K562 (cell line): ENCODE data around the gene SFTPB. TPM values are rescaled to one million over a fixed set of nuclear protein-coding genes. Genes with fewer than 3 reads are reported as not detected.
A peak's percentile ranks its signal among the peaks of the same experiment; 100 is the strongest.

Experiments used
- ATAC-seq: fragments of 200-7000 bp; cut with Tn5 transposase; 3 replicates; pipeline ENCODE4 v1.9.1; 2020; ENCODE audit warnings: moderate library complexity
- BruUV-seq: library from RNA; stranded (reverse); fragments of 400-500 nt; replicated peaks from 2 replicates; lab custom pipeline; 2021; lab: Mats Ljungman, UMichigan
- CTCF ChIA-PET: fragments of 300-600 bp; formaldehyde crosslinking; extraction: SDS; loops from one replicate; lab custom pipeline; 2021; ENCODE audit warnings: low intra/inter-chr PET ratio; lab: Yijun Ruan, JAX
- POLR2A ChIA-PET: fragments of 300-600, 350-650 bp; sonication (Branson Sonifier 250); formaldehyde crosslinking; extraction: SDS; loops from one replicate; lab custom pipeline; 2021; ENCODE audit warnings: antibody characterized with exemption, inconsistent platforms; lab: Yijun Ruan, JAX
- DNase-seq, 4 experiments: peaks; one replicate each; pipeline versions ENCODE4 v3.0.0 to v3.0.0-alpha.2; 2011 to 2018; ENCODE audit warnings: low spot score in 3 of 4, mixed read lengths in 3 of 4; ENCODE audit errors: extremely low read depth in 1 of 4
- FAIRE-seq: peaks from 2 replicates; lab custom pipeline; 2011; peaks lifted over from hg19 to GRCh38; lab: Jason Lieb, UNC
- H2AFZ ChIP-seq: 2 replicates; pipeline ENCODE4 v1.6.0; 2011; ENCODE audit warnings: low read depth, low read length, control low read depth, inconsistent platforms
- H3K27ac ChIP-seq: fragments of 200-600 bp; 3 replicates; pipeline ENCODE4 v1.8.0; 2011; ENCODE audit warnings: low read depth, mild to moderate bottlenecking, control low read depth, inconsistent platforms, low read length, moderate library complexity, mixed read lengths; ENCODE audit errors: extremely low read depth
- H3K27me3 ChIP-seq, 2 experiments: fragments of 300-600 bp in 1 of 2; 2 replicates in 1 of 2; 3 replicates in 1 of 2; pipeline versions ENCODE4 v1.6.0 to v1.8.0; 2011; ENCODE audit warnings: inconsistent platforms in 2 of 2, low read length in 2 of 2, mild to moderate bottlenecking in 1 of 2, mixed read lengths in 1 of 2, moderate library complexity in 1 of 2; ENCODE audit not compliant: control insufficient read depth in 2 of 2, insufficient read depth in 2 of 2
- H3K36me3 ChIP-seq: fragments of 300-600 bp; 3 replicates; pipeline ENCODE4 v1.8.0; 2011; ENCODE audit warnings: mild to moderate bottlenecking, low read length, inconsistent platforms; ENCODE audit not compliant: control insufficient read depth, insufficient read depth
- H3K4me1 ChIP-seq, 2 experiments: fragments of 200-600 bp in 1 of 2; replicated peaks in 1 of 2; 2 replicates in 1 of 2; 3 replicates in 1 of 2; pipeline versions ENCODE4 v1.5.1 to v1.8.0; 2011; ENCODE audit warnings: inconsistent platforms in 2 of 2, low read length in 2 of 2, mild to moderate bottlenecking in 1 of 2, mixed read lengths in 1 of 2, moderate library complexity in 1 of 2; ENCODE audit not compliant: control insufficient read depth in 2 of 2, insufficient read depth in 2 of 2
- H3K4me2 ChIP-seq: 2 replicates; pipeline ENCODE4 v1.6.1; 2011; ENCODE audit warnings: low read length, control low read depth, inconsistent platforms, mixed read lengths; ENCODE audit not compliant: insufficient read depth
- H3K4me3 ChIP-seq: fragments of 200-600 bp; sonication (generic), shearing (Covaris generic); 2 replicates; pipeline ENCODE4 v1.5.1; 2016; ENCODE audit warnings: control low read depth, inconsistent platforms
- H3K79me2 ChIP-seq: fragments of 200-600 bp; 3 replicates; pipeline ENCODE4 v1.8.0; 2011; ENCODE audit warnings: low read length, inconsistent platforms; ENCODE audit not compliant: control insufficient read depth, insufficient read depth
- H3K9ac ChIP-seq, 2 experiments: 2 replicates each; pipeline versions ENCODE4 v1.6.0 to v1.6.1; 2011; ENCODE audit warnings: low read depth in 2 of 2, low read length in 2 of 2, control low read depth in 1 of 2, inconsistent platforms in 1 of 2, mild to moderate bottlenecking in 1 of 2, mixed read lengths in 1 of 2; ENCODE audit not compliant: insufficient read depth in 1 of 2
- H3K9me1 ChIP-seq: one replicate; pipeline ENCODE4 v1.6.0; 2011; ENCODE audit warnings: inconsistent platforms, mild to moderate bottlenecking, low read length, moderate library complexity; ENCODE audit not compliant: control insufficient read depth, insufficient read depth
- H3K9me3 ChIP-seq: replicated peaks from 2 replicates; pipeline ENCODE4 v1.5.1; 2011; ENCODE audit warnings: low read depth, low read length, inconsistent platforms; ENCODE audit not compliant: control insufficient read depth, insufficient read depth
- H4K20me1 ChIP-seq: replicated peaks from 2 replicates; pipeline ENCODE4 v1.6.1; 2011; ENCODE audit warnings: low read length, inconsistent platforms, mixed read lengths; ENCODE audit not compliant: control insufficient read depth, insufficient read depth
- CBFB ChIP-seq: sonication (generic); formaldehyde crosslinking; IDR thresholded peaks from 2 replicates; pipeline ENCODE4 v1.4.0; 2020; ENCODE audit warnings: mild to moderate bottlenecking, missing genetic modification reagents
- CREBBP ChIP-seq: IDR thresholded peaks from one replicate; pipeline ENCODE4 v1.6.1; 2012; ENCODE audit warnings: low read depth, mild to moderate bottlenecking, control low read depth, inconsistent platforms, low read length
- LARP7 ChIP-seq: fragments of 450-650 bp; IDR thresholded peaks from 2 replicates; pipeline ENCODE4 v1.6.1; 2016
- RBFOX2 ChIP-seq: fragments of 200-400 bp; formaldehyde crosslinking; IDR thresholded peaks from 2 replicates; pipeline ENCODE4 v1.6.1; 2017; ENCODE audit warnings: low read depth, mild to moderate bottlenecking, low read length, moderate library complexity
- SRF ChIP-seq, 2 experiments: fragments of 250-450, 450-650 bp in 1 of 2; sonication (Bioruptor Pico) in 1 of 2; sonication (generic) in 1 of 2; formaldehyde crosslinking; IDR thresholded peaks; 2 replicates each; pipeline versions ENCODE4 v1.5.0 to v1.5.1; 2020 to 2022; ENCODE audit warnings: mild to moderate bottlenecking in 1 of 2, missing genetic modification reagents in 1 of 2
- ZNF224 ChIP-seq: sonication (generic); formaldehyde crosslinking; IDR thresholded peaks from 2 replicates; pipeline ENCODE4 v1.8.0; 2022; ENCODE audit warnings: mild to moderate bottlenecking, missing genetic modification reagents
- ZNF324 ChIP-seq: fragments of 250-450 bp; sonication (Bioruptor Pico); IDR thresholded peaks from 2 replicates; pipeline ENCODE4 v1.4.0; 2020; ENCODE audit warnings: mild to moderate bottlenecking
- WGBS: fragments of 100-300 bp; shearing (Covaris generic); methylation state at CpG from one replicate; pipeline ENCODE4 v1.1.6; 2016; ENCODE audit warnings: low coverage, mixed read lengths; ENCODE audit not compliant: insufficient coverage; ENCODE audit errors: missing lambda C conversion rate; 5-methylcytosine and 5-hydroxymethylcytosine counted together
- in situ Hi-C: fragments of 300-500 bp; cut with MboI; formaldehyde crosslinking; loops from 4 replicates; pipeline ENCODE4 v1.15.0; 2018; ENCODE audit warnings: inconsistent platforms, mixed read lengths
- intact Hi-C: fragments of 100-400 bp; cut with micrococcal nuclease; formaldehyde crosslinking; loops from 2 replicates; pipeline ENCODE4 v1.14.2; 2022
- polyA plus RNA-seq, 8 experiments: library from polyadenylated mRNA; depleted of rRNA in 4 of 8; stranded (reverse) in 5 of 8; unstranded in 3 of 8; fragments of >200 nt; fragmentation: Nextera tagmentation in 2 of 8; fragmentation: Illumina TruSeq in 1 of 8; extraction: Ambion mirVana in 2 of 8; extraction: Trizol in 1 of 8; gene quantifications; 2 replicates each; pipeline versions ENCODE4 v1.2.1 to v1.2.3, GENCODE V29; 2011 to 2014; ENCODE audit warnings: inconsistent platforms in 1 of 8, missing spikeins in 1 of 8
- total RNA-seq, 7 experiments: library from RNA; depleted of rRNA in 6 of 7; stranded (reverse); fragments of >200 nt in 6 of 7; fragmentation: Illumina TruSeq in 2 of 7; extraction: Trizol in 2 of 7; gene quantifications; 2 replicates each; pipeline versions ENCODE4 v1.2.1 to v1.2.3, GENCODE V29; 2011 to 2021; ENCODE audit warnings: low replicate concordance in 1 of 7
- TF ChIP-seq, protein P1 (sequence below): sonication (generic); formaldehyde crosslinking; IDR thresholded peaks from 2 replicates; pipeline ENCODE4 v1.8.0; 2022; ENCODE audit warnings: missing genetic modification reagents, mild to moderate bottlenecking, moderate library complexity, borderline replicate concordance
- TF ChIP-seq, protein P2 (sequence below), 2 experiments: IDR thresholded peaks in 1 of 2; conservative IDR thresholded peaks in 1 of 2; 2 replicates each; pipeline ENCODE4 v1.6.1; 2016; ENCODE audit warnings: low read depth in 2 of 2, mild to moderate bottlenecking in 1 of 2, missing compliant biosample characterization in 1 of 2, missing genetic modification characterization in 1 of 2, moderate library complexity in 1 of 2
- TF ChIP-seq, protein P3 (sequence below): fragments of 250-450 bp; sonication (Bioruptor Pico); IDR thresholded peaks from 2 replicates; pipeline ENCODE4 v1.8.0; 2022; ENCODE audit warnings: moderate library complexity, mild to moderate bottlenecking, inconsistent platforms

The SFTPB gene
- total and polyA plus RNA-seq, 9 of the 15 experiments (the other 6 are each of a cell fraction or from before 2014, with no cell fraction given), result 0.03 to 7.0 TPM; not detected in 7

DNA sequence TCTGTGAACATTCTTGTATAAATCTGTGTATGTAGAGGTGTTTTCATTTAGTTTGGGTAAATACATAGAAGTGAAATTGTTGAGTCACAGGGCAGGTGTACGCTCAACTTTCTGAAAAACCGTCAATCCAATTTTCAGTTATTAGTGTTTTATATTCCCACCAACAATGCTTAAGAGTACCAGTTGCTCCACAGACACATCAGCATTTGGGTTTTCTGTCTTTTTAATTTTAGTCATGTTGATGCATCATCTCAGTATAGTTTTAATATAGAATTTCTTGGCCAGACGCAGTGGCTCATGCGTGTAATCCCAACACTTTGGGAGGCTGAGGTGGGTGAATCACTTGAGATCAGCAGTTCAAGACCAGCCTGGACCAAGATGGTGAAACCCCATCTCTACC is 22.9 kb upstream of the SFTPB start:
- Histone ChIP-seq H3K79me2 (no peaks in the 10 kb centered on the region), H3K4me2 (no peak overlapping the region), H3K36me3 (no peaks in the 10 kb centered on the region), H4K20me1 (no peaks in the 10 kb centered on the region), H3K9me1 (no peaks in the 10 kb centered on the region), H2AFZ (no peak overlapping the region), H3K27me3 (peaks cover 10 to 12% of the 10 kb centered on the region in 2 experiments; a peak in 3 of 5 replicates), H3K9ac (no peak overlapping the region), H3K4me1 (peaks cover 0 to 4% of the 10 kb centered on the region in 2 experiments; a peak in 1 of 5 replicates), H3K27ac (no peak overlapping the region), H3K4me3 (no peak overlapping the region), H3K9me3 (no peaks in the 10 kb centered on the region)
- CTCF ChIA-PET, result no interaction called here
- intact Hi-C loops (no loop called here), in situ Hi-C loops (no loop called here)
- FAIRE-seq, result no peak
- TF ChIP-seq ZNF324 (CRISPR knock-in tag) (no peak), LARP7 (no peak)
- TF ChIP-seq, protein P1, sequence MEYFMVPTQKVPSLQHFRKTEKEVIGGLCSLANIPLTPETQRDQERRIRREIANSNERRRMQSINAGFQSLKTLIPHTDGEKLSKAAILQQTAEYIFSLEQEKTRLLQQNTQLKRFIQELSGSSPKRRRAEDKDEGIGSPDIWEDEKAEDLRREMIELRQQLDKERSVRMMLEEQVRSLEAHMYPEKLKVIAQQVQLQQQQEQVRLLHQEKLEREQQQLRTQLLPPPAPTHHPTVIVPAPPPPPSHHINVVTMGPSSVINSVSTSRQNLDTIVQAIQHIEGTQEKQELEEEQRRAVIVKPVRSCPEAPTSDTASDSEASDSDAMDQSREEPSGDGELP (CRISPR knock-in tag), result no peak
- POLR2A ChIA-PET, result interaction anchor here (0.7 kb wide), 1 partner anchor 22 kb away, joined by 3 read pairs; no protein-coding TSS in a partner anchor
- no peak for ATAC-seq
- no peak for DNase-seq
- BruUV-seq, result no TSS peak
- WGBS, result 7% methylated on average over 4 of the region's 4 CpGs

DNA sequence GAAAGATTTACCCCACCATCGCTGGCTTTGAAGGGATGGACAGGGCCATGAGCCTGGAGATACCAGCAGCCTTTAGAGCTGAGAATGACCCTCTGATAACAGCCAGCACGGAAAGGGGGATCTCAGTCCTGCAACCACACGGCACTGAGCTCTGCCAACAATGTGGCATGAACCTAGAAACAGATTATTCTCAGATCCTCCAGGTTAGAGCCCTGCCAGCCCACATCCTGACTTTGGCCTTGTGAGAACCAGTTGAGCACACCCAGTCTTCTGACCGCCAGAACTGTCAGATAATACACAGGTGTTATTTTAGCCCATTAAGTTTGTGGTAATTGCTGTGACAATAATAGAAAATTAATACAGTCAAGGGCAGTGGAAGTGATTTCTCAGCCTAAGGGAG is 16.8 kb upstream of the SFTPB start:
- Histone ChIP-seq H3K9ac (no peak overlapping the region), H3K4me3 (no peak overlapping the region), H3K4me2 (no peak overlapping the region), H3K79me2 (no peaks in the 10 kb centered on the region), H4K20me1 (no peaks in the 10 kb centered on the region), H3K27me3 (peaks cover 6 to 19% of the 10 kb centered on the region in 2 experiments), H2AFZ (no peak overlapping the region), H3K9me1 (no peaks in the 10 kb centered on the region), H3K27ac (no peak overlapping the region), H3K36me3 (no peaks in the 10 kb centered on the region), H3K4me1 (no peaks in the 10 kb centered on the region), H3K9me3 (no peaks in the 10 kb centered on the region)
- CTCF ChIA-PET, result no interaction called here
- BruUV-seq, result no TSS peak
- POLR2A ChIA-PET, result no interaction called here
- 3% methylated on average over 4 of the region's 4 CpGs for WGBS
- intact Hi-C loops, result no loop called here
- DNase-seq, result no peak
- in situ Hi-C loops, result no loop called here
- no peak for ATAC-seq
- peak; percentile 11 for FAIRE-seq
- TF ChIP-seq, protein P2, sequence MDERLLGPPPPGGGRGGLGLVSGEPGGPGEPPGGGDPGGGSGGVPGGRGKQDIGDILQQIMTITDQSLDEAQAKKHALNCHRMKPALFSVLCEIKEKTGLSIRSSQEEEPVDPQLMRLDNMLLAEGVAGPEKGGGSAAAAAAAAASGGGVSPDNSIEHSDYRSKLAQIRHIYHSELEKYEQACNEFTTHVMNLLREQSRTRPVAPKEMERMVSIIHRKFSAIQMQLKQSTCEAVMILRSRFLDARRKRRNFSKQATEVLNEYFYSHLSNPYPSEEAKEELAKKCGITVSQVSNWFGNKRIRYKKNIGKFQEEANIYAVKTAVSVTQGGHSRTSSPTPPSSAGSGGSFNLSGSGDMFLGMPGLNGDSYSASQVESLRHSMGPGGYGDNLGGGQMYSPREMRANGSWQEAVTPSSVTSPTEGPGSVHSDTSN (CRISPR knock-in tag; IDR thresholded peaks at IDR 0.05; ENCODE audit: low read depth), result no peak
- TF ChIP-seq, protein P2 (tag; conservative IDR thresholded peaks at IDR 0.05; ENCODE audit: low read depth), result no peak
- TF ChIP-seq SRF (CRISPR knock-in tag; IDR thresholded peaks at IDR 0.05) (no peak), CREBBP (no peak), ZNF224 (no peak), RBFOX2 (no peak), CBFB (CRISPR knock-in tag) (no peak)
- TF ChIP-seq, protein P3, sequence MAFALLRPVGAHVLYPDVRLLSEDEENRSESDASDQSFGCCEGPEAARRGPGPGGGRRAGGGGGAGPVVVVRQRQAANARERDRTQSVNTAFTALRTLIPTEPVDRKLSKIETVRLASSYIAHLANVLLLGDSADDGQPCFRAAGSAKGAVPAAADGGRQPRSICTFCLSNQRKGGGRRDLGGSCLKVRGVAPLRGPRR, result no peak
